Right atrium auricular region (tissue), 2 donors: ENCODE measurements around the gene TMEM120B. TPM values are rescaled to one million over a fixed set of nuclear protein-coding genes. Genes with fewer than 3 reads are reported as not detected.
"Not testable (repeated sequence)": the region's sequence is repeated elsewhere in the genome, so short reads cannot be mapped to it uniquely, and the experiment has no call there.

Source experiments
- DNase-seq: peaks from one replicate; pipeline ENCODE4 v3.0.0-alpha.2; 2019; ENCODE audit warnings: low spot score
- H3K27ac ChIP-seq, 2 donors: fragments of 200-600 bp; sonication (generic); 1 replicate in 1 of 2; 2 replicates in 1 of 2; pipeline ENCODE4 v1.5.1; 2016 to 2019
- H3K27me3 ChIP-seq, 2 donors: fragments of 200-600 bp; sonication (generic); one replicate each; pipeline versions ENCODE4 v1.5.1 to v1.6.0; 2017 to 2019
- H3K36me3 ChIP-seq: fragments of 200-600 bp; sonication (generic); one replicate; pipeline ENCODE4 v1.5.1; 2016
- H3K4me1 ChIP-seq, 2 donors: fragments of 200-600 bp; sonication (generic); one replicate each; pipeline versions ENCODE4 v1.5.1 to v1.6.0; 2017 to 2019
- H3K4me3 ChIP-seq, 2 donors: fragments of 200-600 bp; sonication (generic); 1 replicate in 1 of 2; 2 replicates in 1 of 2; pipeline ENCODE4 v1.5.1; 2017 to 2019; ENCODE audit warnings: mild to moderate bottlenecking in 1 of 2, moderate library complexity in 1 of 2
- H3K9me3 ChIP-seq, 2 donors: fragments of 200-600 bp; sonication (generic); one replicate each; pipeline ENCODE4 v1.5.1; 2019
- CTCF ChIP-seq, 2 donors: fragments of 200-600 bp; sonication (generic); IDR thresholded peaks; one replicate each; pipeline ENCODE4 v1.5.1; 2019; ENCODE audit warnings: antibody characterized with exemption in 2 of 2
- total RNA-seq, 2 donors: library from RNA; depleted of rRNA; stranded (reverse); fragments of >200 nt; gene quantifications; one replicate each; pipeline ENCODE4 v1.1.0, GENCODE V29; 2016

Gene TMEM120B
- total RNA-seq, 2 donors from 2014 or later, result 3.3 to 4.7 TPM

GRCh38 chr12:121713257-121713777 is 765 bp downstream of the TMEM120B start:
- H3K27ac ChIP-seq, result peak overlapping the region; percentile 44 to 90
- H3K4me3 ChIP-seq, result peak overlapping the region; percentile 56 to 91
- H3K36me3 ChIP-seq, result no peaks in the 10 kb centered on the region
- H3K27me3 ChIP-seq, result no peaks in the 10 kb centered on the region
- DNase-seq, result no peak
- no peak for TF ChIP-seq CTCF (IDR thresholded peaks at IDR 0.05)
- H3K4me1 ChIP-seq, result peaks cover 0 to 24% of the 10 kb centered on the region in 2 donors
- H3K9me3 ChIP-seq, result no peaks in the 10 kb centered on the region

DNA sequence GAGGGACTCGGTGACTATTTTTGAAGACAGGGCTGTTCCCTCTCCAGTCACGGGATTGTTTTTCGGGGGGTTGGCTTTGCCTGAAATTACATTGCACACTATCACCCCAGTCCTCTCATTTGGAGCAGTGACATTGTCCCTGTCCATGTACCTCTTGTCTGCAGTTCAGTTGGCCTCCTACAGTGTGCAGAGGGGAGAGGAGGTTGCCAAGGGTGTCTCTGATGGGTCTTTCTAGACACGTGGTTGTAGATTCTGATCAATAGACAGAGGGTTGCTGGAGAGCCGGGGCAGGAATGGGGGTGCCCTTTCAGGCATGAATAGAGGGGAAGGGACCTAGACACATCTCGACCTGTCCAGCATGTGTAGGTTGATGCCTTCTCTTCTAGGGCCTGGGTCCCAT is 1.2 kb downstream of the TMEM120B start:
- Histone ChIP-seq H3K36me3 (no peaks in the 10 kb centered on the region), H3K9me3 (no peaks in the 10 kb centered on the region), H3K4me1 (peaks cover 0 to 24% of the 10 kb centered on the region in 2 donors), H3K27ac (peak overlapping the region; percentile 44 to 90), H3K27me3 (no peaks in the 10 kb centered on the region), H3K4me3 (peak overlapping the region; percentile 56 to 91)
- no peak for DNase-seq
- no peak for TF ChIP-seq CTCF (IDR thresholded peaks at IDR 0.05)

GRCh38 chr12:121715055-121715454 is 2.5 kb downstream of the TMEM120B start:
- H3K27ac ChIP-seq, H3K9me3 ChIP-seq, H3K36me3 ChIP-seq, DNase-seq, H3K4me3 ChIP-seq, H3K27me3 ChIP-seq: not testable (repeated sequence)
- peaks cover 0 to 24% of the 10 kb centered on the region in 2 donors for H3K4me1 ChIP-seq

GRCh38 chr12:121715862-121716435 is 3.4 kb downstream of the TMEM120B start:
- Histone ChIP-seq H3K4me3 (no peak overlapping the region), H3K27me3 (no peaks in the 10 kb centered on the region), H3K27ac (no peak overlapping the region), H3K9me3 (no peaks in the 10 kb centered on the region), H3K4me1 (peaks cover 0 to 24% of the 10 kb centered on the region in 2 donors), H3K36me3 (no peaks in the 10 kb centered on the region)
- TF ChIP-seq CTCF (IDR thresholded peaks at IDR 0.05), result no peak
- no peak for DNase-seq

DNA sequence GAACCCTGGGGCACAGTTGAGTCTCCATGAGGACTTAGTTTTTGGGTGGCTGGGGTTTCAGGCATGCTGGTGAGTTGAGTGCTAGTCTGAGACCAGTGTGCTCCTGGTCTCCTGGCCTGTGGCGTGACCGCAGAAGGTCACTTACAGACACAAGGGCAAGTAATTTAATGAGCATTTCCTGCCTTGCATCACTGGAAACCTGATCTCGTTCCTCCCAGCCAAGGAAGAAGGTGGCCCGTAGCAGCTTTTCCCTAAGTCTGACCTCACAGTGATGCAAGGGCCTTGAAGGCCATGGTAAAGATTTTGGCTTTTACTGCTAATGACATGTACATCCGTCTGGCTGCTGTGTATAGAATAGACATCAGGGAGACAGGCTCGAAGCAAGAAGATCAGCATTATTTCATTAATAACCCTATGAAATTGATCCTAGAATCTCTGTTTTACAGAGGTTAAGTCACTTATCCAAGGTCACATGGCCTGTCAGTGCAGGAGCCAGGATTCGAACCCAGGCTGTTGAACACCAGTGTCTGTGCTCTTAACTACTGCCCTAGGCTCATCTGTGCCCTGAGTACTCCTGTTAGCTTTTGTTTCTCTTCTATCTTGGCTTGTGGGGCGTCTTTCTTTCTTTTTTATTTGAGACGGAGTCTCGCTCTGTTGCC is 4.6 kb downstream of the TMEM120B start:
- TF ChIP-seq CTCF (IDR thresholded peaks at IDR 0.05), result no peak
- Histone ChIP-seq H3K27ac (no peak overlapping the region), H3K4me1 (peaks cover 0 to 17% of the 10 kb centered on the region in 2 donors), H3K9me3 (no peaks in the 10 kb centered on the region), H3K36me3 (no peaks in the 10 kb centered on the region), H3K27me3 (no peaks in the 10 kb centered on the region), H3K4me3 (no peak overlapping the region)
- DNase-seq, result no peak

GRCh38 chr12:121718653-121719239 is 6.2 kb downstream of the TMEM120B start:
- no peak for TF ChIP-seq CTCF (IDR thresholded peaks at IDR 0.05)
- H3K4me1 ChIP-seq, result peaks cover 0 to 6% of the 10 kb centered on the region in 2 donors
- H3K4me3 ChIP-seq, result no peak overlapping the region
- H3K9me3 ChIP-seq, result no peaks in the 10 kb centered on the region
- DNase-seq, result no peak
- no peaks in the 10 kb centered on the region for H3K36me3 ChIP-seq
- no peak overlapping the region for H3K27ac ChIP-seq
- no peaks in the 10 kb centered on the region for H3K27me3 ChIP-seq
